ENCODE measurements around the gene TRMT112.
"Not testable (repeated sequence)": the region's sequence is repeated elsewhere in the genome, so short reads cannot be mapped to it uniquely, and the experiment has no call there.

TRMT112 gene

GRCh38 chr11:64318766-64319761 lies 1.7 kb upstream of the TRMT112 start:
- H3K27ac ChIP-seq (ENCODE audit: insufficient read depth, low read length, poor library complexity, severe bottlenecking): peak overlapping the region; percentile 94
- H3K9me3 ChIP-seq (ENCODE audit: control insufficient read depth, low read length): no peaks in the 10 kb centered on the region
- peaks cover 11% of the 10 kb centered on the region for H3K36me3 ChIP-seq (ENCODE audit: control insufficient read depth, insufficient read depth, low read length)
- no peak for DNase-seq
- H3K27me3 ChIP-seq (replicated peaks; ENCODE audit: control insufficient read depth, insufficient read depth, low read length, poor library complexity, severe bottlenecking): no peaks in the 10 kb centered on the region
- peak overlapping the region; percentile 79 for H3K4me3 ChIP-seq (ENCODE audit: insufficient read depth, low read depth, low read length, poor library complexity, severe bottlenecking)
- H3K4me1 ChIP-seq (ENCODE audit: control insufficient read depth, insufficient read depth, low read length, poor library complexity, severe bottlenecking): peaks cover 14% of the 10 kb centered on the region

GRCh38 chr11:64317961-64318765 lies 804 bp upstream of the TRMT112 start, which contains the start of gene PRDX5:
Gene PRDX5 (plus strand): TSS chr11:64318121. CDS start chr11:64318216, 95 bp downstream.
- Histone ChIP-seq H3K27me3 (replicated peaks; ENCODE audit: control insufficient read depth, insufficient read depth, low read length, poor library complexity, severe bottlenecking) (no peaks in the 10 kb centered on the region), H3K27ac (ENCODE audit: insufficient read depth, low read length, poor library complexity, severe bottlenecking) (peak within 1 kb of the TSS; percentile 94), H3K4me3 (ENCODE audit: insufficient read depth, low read depth, low read length, poor library complexity, severe bottlenecking) (peak within 1 kb of the TSS; percentile 79), H3K4me1 (ENCODE audit: control insufficient read depth, insufficient read depth, low read length, poor library complexity, severe bottlenecking) (peaks cover 14% of the 10 kb centered on the region), H3K36me3 (ENCODE audit: control insufficient read depth, insufficient read depth, low read length) (peaks cover 13% of the 10 kb centered on the region), H3K9me3 (ENCODE audit: control insufficient read depth, low read length) (no peaks in the 10 kb centered on the region)
- DNase-seq: peak; percentile 92 to 94 (median 93)

- peak overlapping the region; percentile 94 for H3K27ac ChIP-seq (ENCODE audit: insufficient read depth, low read length, poor library complexity, severe bottlenecking)
- H3K4me3 ChIP-seq (ENCODE audit: insufficient read depth, low read depth, low read length, poor library complexity, severe bottlenecking): peak overlapping the region; percentile 79
- peaks cover 13% of the 10 kb centered on the region for H3K36me3 ChIP-seq (ENCODE audit: control insufficient read depth, insufficient read depth, low read length)
- no peaks in the 10 kb centered on the region for H3K9me3 ChIP-seq (ENCODE audit: control insufficient read depth, low read length)
- peaks cover 14% of the 10 kb centered on the region for H3K4me1 ChIP-seq (ENCODE audit: control insufficient read depth, insufficient read depth, low read length, poor library complexity, severe bottlenecking)
- no peaks in the 10 kb centered on the region for H3K27me3 ChIP-seq (replicated peaks; ENCODE audit: control insufficient read depth, insufficient read depth, low read length, poor library complexity, severe bottlenecking)
- DNase-seq: peak; percentile 17 to 43 (median 39)
Observed at GRCh38 chr11:64316672-64317324, 561 bp downstream of the TRMT112 start.

GRCh38 chr11:64315667-64316526 lies 1.5 kb downstream of the TRMT112 start:
- not testable (repeated sequence) for DNase-seq; H3K9me3 ChIP-seq (ENCODE audit: control insufficient read depth, low read length); H3K27me3 ChIP-seq (replicated peaks; ENCODE audit: control insufficient read depth, insufficient read depth, low read length, poor library complexity, severe bottlenecking); H3K4me3 ChIP-seq (ENCODE audit: insufficient read depth, low read depth, low read length, poor library complexity, severe bottlenecking)
- Histone ChIP-seq H3K36me3 (ENCODE audit: control insufficient read depth, insufficient read depth, low read length) (peaks cover 13% of the 10 kb centered on the region), H3K27ac (ENCODE audit: insufficient read depth, low read length, poor library complexity, severe bottlenecking) (peak overlapping the region; percentile 94), H3K4me1 (ENCODE audit: control insufficient read depth, insufficient read depth, low read length, poor library complexity, severe bottlenecking) (peaks cover 14% of the 10 kb centered on the region)

GRCh38 chr11:64314805-64315561 lies 2.4 kb downstream of the TRMT112 start:
- Histone ChIP-seq H3K4me1 (ENCODE audit: control insufficient read depth, insufficient read depth, low read length, poor library complexity, severe bottlenecking) (peaks cover 14% of the 10 kb centered on the region), H3K9me3 (ENCODE audit: control insufficient read depth, low read length) (no peaks in the 10 kb centered on the region), H3K4me3 (ENCODE audit: insufficient read depth, low read depth, low read length, poor library complexity, severe bottlenecking) (no peak overlapping the region), H3K27ac (ENCODE audit: insufficient read depth, low read length, poor library complexity, severe bottlenecking) (no peak overlapping the region), H3K36me3 (ENCODE audit: control insufficient read depth, insufficient read depth, low read length) (peaks cover 13% of the 10 kb centered on the region), H3K27me3 (replicated peaks; ENCODE audit: control insufficient read depth, insufficient read depth, low read length, poor library complexity, severe bottlenecking) (no peaks in the 10 kb centered on the region)
- no peak for DNase-seq

- Histone ChIP-seq H3K9me3 (ENCODE audit: control insufficient read depth, low read length) (no peaks in the 10 kb centered on the region), H3K4me3 (ENCODE audit: insufficient read depth, low read depth, low read length, poor library complexity, severe bottlenecking) (no peak overlapping the region), H3K27me3 (replicated peaks; ENCODE audit: control insufficient read depth, insufficient read depth, low read length, poor library complexity, severe bottlenecking) (no peaks in the 10 kb centered on the region), H3K27ac (ENCODE audit: insufficient read depth, low read length, poor library complexity, severe bottlenecking) (no peak overlapping the region), H3K4me1 (ENCODE audit: control insufficient read depth, insufficient read depth, low read length, poor library complexity, severe bottlenecking) (peaks cover 12% of the 10 kb centered on the region), H3K36me3 (ENCODE audit: control insufficient read depth, insufficient read depth, low read length) (peaks cover 13% of the 10 kb centered on the region)
- DNase-seq: no peak
Observed at GRCh38 chr11:64314146-64314804, 3.1 kb downstream of the TRMT112 start.

- peaks cover 13% of the 10 kb centered on the region for H3K36me3 ChIP-seq (ENCODE audit: control insufficient read depth, insufficient read depth, low read length)
- no peak overlapping the region for H3K4me3 ChIP-seq (ENCODE audit: insufficient read depth, low read depth, low read length, poor library complexity, severe bottlenecking)
- H3K9me3 ChIP-seq (ENCODE audit: control insufficient read depth, low read length): no peaks in the 10 kb centered on the region
- H3K27me3 ChIP-seq (replicated peaks; ENCODE audit: control insufficient read depth, insufficient read depth, low read length, poor library complexity, severe bottlenecking): no peaks in the 10 kb centered on the region
- no peak overlapping the region for H3K27ac ChIP-seq (ENCODE audit: insufficient read depth, low read length, poor library complexity, severe bottlenecking)
- peaks cover 7% of the 10 kb centered on the region for H3K4me1 ChIP-seq (ENCODE audit: control insufficient read depth, insufficient read depth, low read length, poor library complexity, severe bottlenecking)
- DNase-seq: no peak
Observed at GRCh38 chr11:64313491-64314145, 3.7 kb downstream of the TRMT112 start.

- H3K4me1 ChIP-seq (ENCODE audit: control insufficient read depth, insufficient read depth, low read length, poor library complexity, severe bottlenecking): peaks cover 7% of the 10 kb centered on the region
- no peak for DNase-seq
- no peak overlapping the region for H3K4me3 ChIP-seq (ENCODE audit: insufficient read depth, low read depth, low read length, poor library complexity, severe bottlenecking)
- H3K36me3 ChIP-seq (ENCODE audit: control insufficient read depth, insufficient read depth, low read length): peaks cover 13% of the 10 kb centered on the region
- no peaks in the 10 kb centered on the region for H3K9me3 ChIP-seq (ENCODE audit: control insufficient read depth, low read length)
- H3K27ac ChIP-seq (ENCODE audit: insufficient read depth, low read length, poor library complexity, severe bottlenecking): no peak overlapping the region
- no peaks in the 10 kb centered on the region for H3K27me3 ChIP-seq (replicated peaks; ENCODE audit: control insufficient read depth, insufficient read depth, low read length, poor library complexity, severe bottlenecking)
Observed at GRCh38 chr11:64312947-64313346, 4.4 kb downstream of the TRMT112 start.

Data from effector memory CD4-positive, alpha-beta T cell (primary cell).